HEK293 (cell line): ENCODE data around the gene SMIM13.

Experiments
- CTCF ChIA-PET: fragments of 350-600 bp; formaldehyde crosslinking; extraction: SDS; loops from one replicate; lab custom pipeline; 2021; ENCODE audit warnings: antibody characterized with exemption; lab: Yijun Ruan, JAX
- POLR2A ChIA-PET: fragments of 300-600 bp; formaldehyde crosslinking; extraction: SDS; loops from one replicate; lab custom pipeline; 2020; ENCODE audit warnings: antibody characterized with exemption, inconsistent platforms; lab: Yijun Ruan, JAX
- H3K27ac ChIP-seq: fragments of 200-500 bp; sonication (Bioruptor generic); 2 replicates; pipeline ENCODE4 v1.5.1; 2014; ENCODE audit warnings: low read depth, low read length, control low read depth, inconsistent platforms; ENCODE audit errors: extremely low read depth
- H3K36me3 ChIP-seq, 2 experiments: fragments of 200-500 bp in 1 of 2; sonication (Bioruptor generic) in 1 of 2; 1 replicate in 1 of 2; 2 replicates in 1 of 2; pipeline ENCODE4 v1.5.1; 2014 to 2017; ENCODE audit warnings: inconsistent platforms in 2 of 2, low read length in 2 of 2; ENCODE audit not compliant: control insufficient read depth in 2 of 2, insufficient read depth in 1 of 2
- H3K4me1 ChIP-seq: fragments of 200-500 bp; sonication (Bioruptor generic); 2 replicates; pipeline ENCODE4 v1.5.1; 2014; ENCODE audit warnings: mild to moderate bottlenecking, low read length, inconsistent platforms; ENCODE audit not compliant: control insufficient read depth, insufficient read depth
- H3K4me3 ChIP-seq: 2 replicates; pipeline ENCODE4 v1.5.1; 2011; ENCODE audit warnings: low read depth, mild to moderate bottlenecking, control low read depth, low read length, moderate library complexity
- H3K9me3 ChIP-seq: fragments of 200-500 bp; sonication (Bioruptor generic); 2 replicates; pipeline ENCODE4 v1.5.1; 2014; ENCODE audit warnings: low read depth, low read length, inconsistent platforms; ENCODE audit not compliant: control insufficient read depth, insufficient read depth
- BCL11A ChIP-seq: fragments of 450-650 bp; formaldehyde crosslinking; IDR thresholded peaks from 2 replicates; pipeline ENCODE4 v1.5.1; 2016; ENCODE audit warnings: low read depth, missing biosample characterization, missing genetic modification characterization
- HOXA7 ChIP-seq: sonication (generic); formaldehyde crosslinking; IDR thresholded peaks from 2 replicates; pipeline ENCODE4 v1.8.1; 2022; ENCODE audit warnings: missing genetic modification reagents, borderline replicate concordance
- RBAK ChIP-seq: fragments of 450-650 bp; formaldehyde crosslinking; IDR thresholded peaks from 2 replicates; pipeline ENCODE4 v1.5.1; 2016; ENCODE audit warnings: missing biosample characterization, missing genetic modification characterization
- SP7 ChIP-seq: fragments of 450-650 bp; formaldehyde crosslinking; IDR thresholded peaks from 2 replicates; pipeline ENCODE4 v1.5.1; 2016; ENCODE audit warnings: missing biosample characterization, missing genetic modification characterization
- ZBTB8A ChIP-seq: fragments of 450-650 bp; formaldehyde crosslinking; IDR thresholded peaks from 2 replicates; pipeline ENCODE4 v1.5.1; 2016; ENCODE audit warnings: missing biosample characterization, missing genetic modification characterization
- ZNF140 ChIP-seq: fragments of 450-650 bp; formaldehyde crosslinking; IDR thresholded peaks from 2 replicates; pipeline ENCODE4 v1.5.1; 2016; ENCODE audit warnings: missing biosample characterization, missing genetic modification characterization
- ZNF148 ChIP-seq: fragments of 450-650 bp; formaldehyde crosslinking; IDR thresholded peaks from 2 replicates; pipeline ENCODE4 v1.5.0; 2017; ENCODE audit warnings: missing biosample characterization, missing genetic modification characterization, borderline replicate concordance
- ZNF341 ChIP-seq: fragments of 450-650 bp; formaldehyde crosslinking; IDR thresholded peaks from 2 replicates; pipeline ENCODE4; 2016; ENCODE audit warnings: low read depth, missing biosample characterization, missing genetic modification characterization
- ZNF350 ChIP-seq: fragments of 450-650 bp; formaldehyde crosslinking; IDR thresholded peaks from 2 replicates; pipeline ENCODE4 v1.5.0; 2017; ENCODE audit warnings: missing biosample characterization, mild to moderate bottlenecking, missing genetic modification characterization
- ZNF433 ChIP-seq: fragments of 450-650 bp; formaldehyde crosslinking; IDR thresholded peaks from 2 replicates; pipeline ENCODE4 v1.5.1; 2016; ENCODE audit warnings: missing biosample characterization, missing genetic modification characterization, low read depth
- ZNF488 ChIP-seq: fragments of 450-650 bp; formaldehyde crosslinking; IDR thresholded peaks from 2 replicates; pipeline ENCODE4 v1.5.1; 2016; ENCODE audit warnings: missing biosample characterization, missing genetic modification characterization
- ZNF510 ChIP-seq: fragments of 450-650 bp; formaldehyde crosslinking; IDR thresholded peaks from 2 replicates; pipeline ENCODE4 v1.5.1; 2018; ENCODE audit warnings: mild to moderate bottlenecking, missing genetic modification characterization, missing biosample characterization; ENCODE audit not compliant: insufficient replicate concordance
- ZNF555 ChIP-seq: fragments of 450-650 bp; formaldehyde crosslinking; conservative IDR thresholded peaks from 2 replicates; pipeline ENCODE4 v1.5.1; 2017; ENCODE audit warnings: missing biosample characterization, mild to moderate bottlenecking, missing genetic modification characterization, inconsistent platforms
- ZNF660 ChIP-seq: fragments of 450-650 bp; IDR thresholded peaks from 2 replicates; pipeline ENCODE4 v1.5.1; 2018; ENCODE audit warnings: missing biosample characterization, mild to moderate bottlenecking, missing genetic modification characterization
- ZNF707 ChIP-seq: fragments of 450-650 bp; formaldehyde crosslinking; IDR thresholded peaks from 2 replicates; pipeline ENCODE4 v1.5.1; 2016; ENCODE audit warnings: missing biosample characterization, missing genetic modification characterization
- ZNF747 ChIP-seq: fragments of 450-650 bp; formaldehyde crosslinking; IDR thresholded peaks from 2 replicates; pipeline ENCODE4 v1.5.1; 2016; ENCODE audit warnings: missing biosample characterization, missing genetic modification characterization
- TF ChIP-seq, protein P1 (sequence below): fragments of 450-650 bp; formaldehyde crosslinking; IDR thresholded peaks from 2 replicates; pipeline ENCODE4 v1.5.1; 2016; ENCODE audit warnings: missing biosample characterization, missing genetic modification characterization
- TF ChIP-seq, protein P2 (sequence below): fragments of 450-650 bp; formaldehyde crosslinking; IDR thresholded peaks from 2 replicates; pipeline ENCODE4 v1.5.1; 2017; ENCODE audit warnings: missing biosample characterization, missing genetic modification characterization

The SMIM13 gene

DNA sequence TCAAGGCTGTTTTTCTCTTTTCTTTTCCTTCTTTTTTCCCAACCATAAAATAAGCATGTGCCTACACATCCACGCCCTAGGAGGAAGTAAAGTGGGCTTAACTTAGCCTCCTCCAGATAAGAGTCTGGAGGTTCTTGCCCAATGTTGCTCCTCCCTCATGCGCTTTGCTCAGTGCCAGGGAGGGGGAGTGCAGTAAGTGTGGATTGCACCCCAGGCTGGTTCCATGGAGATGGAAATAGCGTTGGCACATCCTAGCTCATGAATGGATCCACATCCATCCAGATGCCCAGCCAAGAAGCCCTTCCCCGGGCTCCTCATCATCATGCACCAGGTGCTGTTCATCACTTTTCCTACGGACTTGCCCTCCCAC lies 80.6 kb downstream of the SMIM13 start:
- CTCF ChIA-PET, result interaction anchor here (0.6 to 5.9 kb wide), 6 partner anchors 13 to 322 kb away, joined by 3 to 34 read pairs (median 4); no protein-coding TSS in a partner anchor

DNA sequence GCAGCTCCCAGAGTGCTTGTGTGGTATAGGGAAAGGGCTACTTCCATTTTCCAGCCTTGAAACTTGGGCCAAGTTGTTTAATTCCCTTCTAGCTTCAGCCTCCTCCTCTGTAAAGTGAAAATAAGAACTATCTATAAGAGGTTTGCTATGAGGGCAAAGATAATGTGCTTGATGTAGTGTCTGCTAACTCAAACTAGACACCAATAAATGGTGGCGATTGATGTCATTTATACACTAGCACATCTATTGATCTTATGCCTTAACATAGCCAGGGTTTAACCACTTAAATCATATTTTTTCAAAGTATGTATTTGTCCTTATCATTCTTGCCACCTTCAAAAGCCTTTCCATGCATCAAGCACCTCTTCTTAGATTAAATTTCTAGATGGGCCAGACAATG lies 83.6 kb downstream of the SMIM13 start:
- peaks cover 5% of the 10 kb centered on the region; the same call in 1 of the 2 replicates for H3K4me1 ChIP-seq
- H3K27ac ChIP-seq, result no peak overlapping the region
- ChIA-PET POLR2A (no interaction called here), CTCF (interaction anchor here (0.9 to 4.3 kb wide), 3 partner anchors 20 to 319 kb away, joined by 4 to 34 read pairs (median 5); no protein-coding TSS in a partner anchor)
- TF ChIP-seq, protein P1, sequence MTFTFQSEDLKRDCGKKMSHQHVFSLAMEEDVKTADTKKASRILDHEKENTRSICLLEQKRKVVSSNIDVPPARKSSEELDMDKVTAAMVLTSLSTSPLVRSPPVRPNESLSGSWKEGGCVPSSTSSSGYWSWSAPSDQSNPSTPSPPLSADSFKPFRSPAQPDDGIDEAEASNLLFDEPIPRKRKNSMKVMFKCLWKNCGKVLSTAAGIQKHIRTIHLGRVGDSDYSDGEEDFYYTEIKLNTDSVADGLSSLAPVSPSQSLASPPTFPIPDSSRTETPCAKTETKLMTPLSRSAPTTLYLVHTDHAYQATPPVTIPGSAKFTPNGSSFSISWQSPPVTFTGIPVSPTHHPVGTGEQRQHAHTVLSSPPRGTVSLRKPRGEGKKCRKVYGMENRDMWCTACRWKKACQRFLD (tag by site-specific recombination), result no peak
- TF ChIP-seq ZNF707 (tag by site-specific recombination), result no peak
- TF ChIP-seq ZNF510 (tag by site-specific recombination), result no peak
- TF ChIP-seq HOXA7, result no peak
- TF ChIP-seq, protein P2, sequence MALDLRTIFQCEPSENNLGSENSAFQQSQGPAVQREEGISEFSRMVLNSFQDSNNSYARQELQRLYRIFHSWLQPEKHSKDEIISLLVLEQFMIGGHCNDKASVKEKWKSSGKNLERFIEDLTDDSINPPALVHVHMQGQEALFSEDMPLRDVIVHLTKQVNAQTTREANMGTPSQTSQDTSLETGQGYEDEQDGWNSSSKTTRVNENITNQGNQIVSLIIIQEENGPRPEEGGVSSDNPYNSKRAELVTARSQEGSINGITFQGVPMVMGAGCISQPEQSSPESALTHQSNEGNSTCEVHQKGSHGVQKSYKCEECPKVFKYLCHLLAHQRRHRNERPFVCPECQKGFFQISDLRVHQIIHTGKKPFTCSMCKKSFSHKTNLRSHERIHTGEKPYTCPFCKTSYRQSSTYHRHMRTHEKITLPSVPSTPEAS, result no peak
- no peaks in the 10 kb centered on the region for H3K36me3 ChIP-seq
- no peaks in the 10 kb centered on the region for H3K9me3 ChIP-seq
- no peak overlapping the region for H3K4me3 ChIP-seq

More for the DNA sequence above, 80.6 kb downstream of the SMIM13 start:
- Histone ChIP-seq H3K9me3 (no peaks in the 10 kb centered on the region), H3K27ac (no peak overlapping the region), H3K36me3 (no peaks in the 10 kb centered on the region), H3K4me3 (no peak overlapping the region), H3K4me1 (peaks cover 5% of the 10 kb centered on the region; the same call in 1 of the 2 replicates)
- POLR2A ChIA-PET, result interaction anchor here (0.6 kb wide), 1 partner anchor 320 kb away, joined by 6 read pairs; no protein-coding TSS in a partner anchor
- TF ChIP-seq SP7 (tag by site-specific recombination) (no peak), ZNF140 (tag by site-specific recombination) (no peak), ZNF350 (tag by site-specific recombination) (no peak), ZNF148 (no peak), ZNF341 (tag by site-specific recombination) (no peak), ZBTB8A (tag by site-specific recombination) (no peak), ZNF747 (no peak), ZNF555 (tag by site-specific recombination) (no peak), BCL11A (no peak), ZNF488 (tag by site-specific recombination) (no peak), ZNF660 (tag by site-specific recombination) (no peak), RBAK (tag by site-specific recombination) (no peak)

DNA sequence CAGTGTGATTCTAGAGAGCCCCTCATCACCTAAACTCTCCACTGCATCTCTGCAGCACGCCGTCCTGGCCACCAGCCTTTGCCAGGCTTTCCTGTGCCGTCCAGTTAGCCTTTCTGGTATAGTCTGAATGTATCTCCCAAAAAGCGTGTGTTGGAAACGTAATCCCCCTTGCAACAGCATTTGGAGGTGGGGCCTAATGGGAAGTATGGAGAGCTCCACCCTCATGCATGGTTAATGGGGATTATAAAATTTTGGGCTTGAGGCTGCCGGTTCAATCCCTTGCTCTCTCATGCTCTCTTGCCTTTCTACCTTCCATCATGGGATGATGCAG lies 85.4 kb downstream of the SMIM13 start:
- H3K9me3 ChIP-seq, result no peaks in the 10 kb centered on the region
- POLR2A ChIA-PET, result no interaction called here
- no peak overlapping the region for H3K27ac ChIP-seq
- H3K36me3 ChIP-seq, result peaks cover 0 to 4% of the 10 kb centered on the region in 2 experiments; a peak in 1 of 3 replicates
- CTCF ChIA-PET, result interaction anchor here (1.0 kb wide), 1 partner anchor 12 kb away, joined by 5 read pairs; no protein-coding TSS in a partner anchor
- H3K4me1 ChIP-seq, result no peaks in the 10 kb centered on the region
- no peak overlapping the region for H3K4me3 ChIP-seq
- TF ChIP-seq ZNF433 (tag by site-specific recombination), result no peak
